Activated T-helper 1 cell treated with Interleukin-2 at 50 U/mL for 16 hours (primary cell): ENCODE measurements around the gene RAB44.

ENCODE experiments used
- DNase-seq: peaks from one replicate; pipeline ENCODE4 v3.0.0-alpha.2; 2020; ENCODE audit warnings: low read depth

Gene RAB44

GRCh38 chr6:36776167-36776566 is 78.5 kb downstream of the RAB44 start:
- no peak for DNase-seq

DNA sequence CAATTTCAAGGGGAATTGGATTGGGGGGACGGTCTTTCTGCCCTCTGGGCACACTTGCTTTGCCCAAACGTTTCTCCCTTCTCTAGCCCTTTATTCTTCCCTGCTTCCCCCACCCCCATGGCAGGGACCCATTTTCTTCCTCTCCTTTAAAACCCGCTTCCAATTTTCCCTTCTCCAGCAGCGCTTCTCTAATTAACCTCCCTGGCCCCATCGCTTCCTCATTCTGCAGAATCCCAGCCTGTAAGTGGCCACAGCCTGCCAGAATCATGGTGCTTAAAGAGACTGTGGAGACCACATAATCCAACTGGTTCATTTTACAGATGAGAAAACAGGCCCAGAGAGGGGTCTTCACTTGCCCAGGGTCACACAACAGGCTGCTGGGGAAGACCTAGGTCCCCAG is 80.2 kb downstream of the RAB44 start:
- DNase-seq, result no peak

DNA sequence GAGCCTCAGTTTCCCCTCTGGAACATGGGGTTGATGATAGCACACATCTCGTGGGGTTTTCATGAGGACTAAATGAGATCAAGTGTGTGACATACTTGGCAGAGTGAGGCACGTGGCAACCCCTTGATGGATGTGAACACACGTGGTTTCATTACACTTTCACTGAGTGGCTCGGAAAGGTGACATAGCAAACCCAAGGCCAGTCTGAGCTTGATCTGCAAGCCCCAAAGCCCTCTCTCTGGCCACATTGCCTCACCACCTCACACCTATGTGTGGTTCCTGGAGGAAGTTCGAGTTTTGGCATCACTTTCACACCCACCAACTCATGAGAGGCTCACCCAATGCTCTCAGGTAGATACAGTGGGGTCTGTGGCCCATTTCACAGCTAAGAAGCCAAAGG is 81.6 kb downstream of the RAB44 start:
- DNase-seq, result no peak

- DNase-seq, result no peak
Observed at GRCh38 chr6:36780442-36781177, 83.0 kb downstream of the RAB44 start.

GRCh38 chr6:36781669-36782068 is 84.0 kb downstream of the RAB44 start:
- no peak for DNase-seq
